HG02623 (cell line): Measurements from ENCODE around the gene ZW10.

ENCODE experiments used
- ATAC-seq: cut with Tn5 transposase; IDR thresholded peaks from one replicate; pipeline ENCODE4 v1.9.1; 2021; ENCODE audit warnings: moderate library complexity; ENCODE audit not compliant: unreplicated experiment

The ZW10 gene

GRCh38 chr11:113698515-113698914 is 75.0 kb downstream of the ZW10 start:
- ATAC-seq = no peak

- no peak for ATAC-seq
Observed at GRCh38 chr11:113697756-113698407, 75.6 kb downstream of the ZW10 start.

- no peak for ATAC-seq
Observed at GRCh38 chr11:113697111-113697510, 76.4 kb downstream of the ZW10 start.

GRCh38 chr11:113695207-113695606 is 78.3 kb downstream of the ZW10 start:
- no peak for ATAC-seq

- no peak for ATAC-seq
Observed at GRCh38 chr11:113694390-113694789, 79.1 kb downstream of the ZW10 start.

GRCh38 chr11:113693030-113693429 is 80.5 kb downstream of the ZW10 start:
- ATAC-seq = no peak

- no peak for ATAC-seq
Observed at GRCh38 chr11:113690619-113691569, 82.6 kb downstream of the ZW10 start.

GRCh38 chr11:113689768-113690618 is 83.5 kb downstream of the ZW10 start:
- ATAC-seq = no peak

GRCh38 chr11:113685654-113686359 is 87.7 kb downstream of the ZW10 start:
- no peak for ATAC-seq

GRCh38 chr11:113684496-113684895 is 89.0 kb downstream of the ZW10 start:
- ATAC-seq = no peak

- ATAC-seq = no peak
Observed at GRCh38 chr11:113683481-113684046, 89.9 kb downstream of the ZW10 start.
